GM18505 (cell line): ENCODE measurements around the gene RAB1B.
A peak's percentile ranks its signal among the peaks of the same experiment; 100 is the strongest.

Source experiments
- ATAC-seq: cut with Tn5 transposase; IDR thresholded peaks from one replicate; pipeline ENCODE4 v1.9.1; 2021; ENCODE audit not compliant: unreplicated experiment
- POLR2A ChIP-seq: IDR thresholded peaks from 4 replicates; pipeline ENCODE4 v1.6.1; 2011; ENCODE audit warnings: borderline replicate concordance; ENCODE audit not compliant: insufficient read depth, insufficient read length; ENCODE audit errors: extremely low read depth

Gene RAB1B

DNA sequence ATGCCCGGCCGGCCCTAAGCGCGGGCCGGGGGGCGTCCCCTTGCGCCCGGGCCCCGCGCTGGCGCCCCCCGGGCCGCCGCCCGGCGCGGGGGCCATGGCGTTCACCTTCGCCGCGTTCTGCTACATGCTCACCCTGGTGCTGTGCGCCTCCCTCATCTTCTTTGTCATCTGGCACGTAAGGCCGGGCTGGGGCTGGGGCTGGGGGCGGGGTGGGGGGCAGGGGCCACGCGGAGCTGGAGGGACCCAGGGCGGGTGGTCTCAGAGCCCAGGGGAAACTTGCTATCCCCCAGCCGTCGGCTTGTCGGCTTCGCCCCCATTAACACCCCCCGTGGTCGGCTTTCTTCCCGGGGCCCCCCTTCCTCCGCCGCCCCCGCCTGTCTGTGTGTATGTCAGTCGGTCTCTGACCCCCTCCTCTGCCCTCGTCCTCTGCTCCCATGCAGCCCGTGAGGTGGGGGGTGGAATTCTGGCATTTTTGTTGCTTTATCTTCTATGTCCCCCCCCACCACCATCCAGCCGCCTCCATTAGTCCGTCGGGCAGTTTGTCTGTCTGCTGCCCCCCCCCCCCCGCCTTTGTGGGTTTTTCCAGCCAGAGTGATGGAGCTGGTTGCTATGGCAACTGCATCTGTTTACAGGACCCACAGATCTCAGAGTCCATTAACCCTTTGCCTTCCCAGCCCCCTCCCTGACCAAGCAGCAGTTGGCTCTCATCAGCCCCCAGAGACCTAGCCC is 10.1 kb downstream of the RAB1B start:
- ATAC-seq: no peak
- no peak for TF ChIP-seq POLR2A

DNA sequence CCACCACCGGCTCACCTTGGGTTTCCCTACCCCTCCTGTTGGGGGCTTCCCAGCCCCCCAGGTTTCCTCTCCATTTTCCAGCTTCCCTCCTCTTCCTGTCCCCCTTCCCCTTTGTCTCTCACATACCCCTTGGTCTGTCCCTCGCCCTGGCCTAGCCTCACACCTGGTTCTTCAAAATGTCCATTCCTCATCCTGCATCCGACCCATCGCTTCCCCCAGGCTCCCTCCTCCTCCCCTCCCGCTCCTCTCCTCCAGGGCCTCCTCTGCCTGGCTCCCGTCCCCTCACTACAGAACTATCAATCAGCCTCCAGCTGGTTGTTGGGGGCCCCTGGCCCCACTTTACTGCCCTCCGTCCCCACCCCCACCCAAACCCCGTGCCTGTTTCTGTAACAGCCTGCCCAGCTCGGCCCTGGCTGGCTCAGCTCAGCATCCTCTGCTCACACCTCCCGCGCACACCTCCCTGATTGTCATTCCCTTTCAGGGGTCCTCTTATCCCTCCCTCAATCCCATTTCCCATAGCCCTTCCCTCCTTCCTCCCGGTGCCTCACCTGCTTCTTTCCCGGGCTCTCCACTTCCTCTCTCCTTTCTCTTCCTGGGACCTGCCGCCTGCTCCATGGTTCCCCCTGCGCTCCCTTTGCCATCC is 10.8 kb downstream of the RAB1B start:
- no peak for TF ChIP-seq POLR2A
- ATAC-seq: no peak

- no peak for ATAC-seq
- no peak for TF ChIP-seq POLR2A
These were observed 12.0 kb downstream of the RAB1B start for GRCh38 chr11:66280428-66280827.

DNA sequence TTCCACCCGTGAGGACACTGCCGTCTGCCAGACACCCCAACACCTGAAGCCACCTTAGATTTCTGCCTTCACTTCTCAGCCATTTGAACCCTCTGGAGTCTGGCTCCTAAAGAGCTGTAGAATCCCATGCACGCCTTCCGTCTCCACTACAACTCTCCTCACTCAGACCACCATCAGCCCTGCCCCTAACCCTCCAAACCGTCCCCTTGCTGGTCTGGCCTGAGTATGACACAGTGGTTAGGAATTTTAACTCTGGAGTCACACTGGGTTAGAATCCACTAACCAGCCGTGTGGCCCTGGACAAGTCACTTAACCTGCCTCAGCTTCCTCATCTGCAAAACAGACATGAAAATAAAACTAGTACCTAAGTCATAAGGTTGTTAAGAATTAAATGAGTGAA is 12.6 kb downstream of the RAB1B start:
- TF ChIP-seq POLR2A: no peak

GRCh38 chr11:66281776-66282467 is 13.5 kb downstream of the RAB1B start:
- peak; percentile 22 for TF ChIP-seq POLR2A
- ATAC-seq: peak; percentile 3

More for the DNA sequence above, 12.6 kb downstream of the RAB1B start:
- ATAC-seq: no peak

- peak; percentile 71 for ATAC-seq
- peak; percentile 5 for TF ChIP-seq POLR2A
These were observed 14.3 kb downstream of the RAB1B start for GRCh38 chr11:66282468-66283455.

DNA sequence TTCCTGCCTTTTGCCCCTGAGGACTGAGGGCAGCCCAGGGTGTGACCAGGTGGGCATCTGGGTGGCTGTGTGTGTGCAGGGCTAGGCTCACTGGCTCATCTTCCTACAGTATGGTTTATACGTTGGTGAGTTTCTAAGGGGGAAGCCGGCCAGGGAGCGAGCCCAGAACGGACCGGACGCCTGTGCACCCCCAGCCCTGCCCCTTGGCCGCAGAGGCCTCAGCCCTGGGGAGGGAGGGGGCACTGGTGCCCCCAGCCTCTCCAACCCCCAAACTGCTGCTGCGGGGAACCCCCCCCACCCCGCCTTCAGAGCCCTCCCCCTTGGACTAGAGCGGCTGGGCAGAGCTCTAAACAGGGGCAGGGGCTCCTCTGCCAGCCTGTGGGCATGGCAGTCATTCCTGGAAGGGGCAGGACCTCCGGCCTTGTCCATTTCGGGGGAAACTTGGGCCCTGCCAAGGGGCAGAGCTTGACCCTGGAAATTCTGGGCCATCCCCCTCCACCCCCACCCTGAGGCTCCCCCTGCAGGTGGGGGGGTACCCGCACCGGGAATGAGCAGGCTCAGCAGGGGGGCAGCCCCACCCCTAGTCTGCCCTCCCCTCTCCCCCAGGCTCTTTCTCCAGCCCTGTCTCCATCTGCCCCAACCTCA is 15.1 kb downstream of the RAB1B start:
- no peak for TF ChIP-seq POLR2A

GRCh38 chr11:66284526-66285078 is 16.2 kb downstream of the RAB1B start:
- TF ChIP-seq POLR2A: no peak
- no peak for ATAC-seq

More for the DNA sequence above, 15.1 kb downstream of the RAB1B start:
- ATAC-seq: no peak

DNA sequence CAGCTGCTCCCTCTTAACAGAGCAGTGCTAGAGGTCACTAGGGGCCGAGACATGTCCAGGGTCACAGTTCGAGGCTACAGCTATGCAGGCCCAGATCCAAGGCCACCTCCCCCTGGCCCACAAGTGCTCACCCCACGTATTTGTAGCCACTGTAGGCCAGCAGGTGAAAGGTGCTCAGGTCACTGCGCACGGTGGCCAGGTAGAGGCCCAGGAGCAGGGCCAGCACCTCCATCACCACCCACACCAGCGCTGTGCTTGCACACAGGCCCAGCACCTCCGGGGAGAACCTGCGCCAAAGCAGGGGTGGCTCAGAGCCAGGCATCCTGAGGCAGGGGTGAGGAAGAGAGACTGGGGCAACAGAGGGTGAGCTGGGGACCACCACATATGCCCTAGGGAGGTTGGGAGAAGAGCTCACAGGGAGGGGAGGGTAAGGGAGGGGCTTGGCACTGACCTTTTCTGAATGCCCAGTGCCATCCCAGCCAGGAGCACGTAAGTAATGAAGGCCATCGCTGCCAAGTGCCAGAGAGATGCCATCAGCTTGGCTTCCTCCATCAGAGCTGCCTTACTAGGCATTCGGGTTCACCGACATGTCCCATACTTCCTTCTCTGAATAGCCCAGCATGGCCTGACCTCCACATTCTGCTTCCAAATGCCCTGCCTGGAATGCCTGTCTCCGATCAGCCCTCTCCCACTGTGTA is 17.0 kb downstream of the RAB1B start:
- TF ChIP-seq POLR2A: no peak

DNA sequence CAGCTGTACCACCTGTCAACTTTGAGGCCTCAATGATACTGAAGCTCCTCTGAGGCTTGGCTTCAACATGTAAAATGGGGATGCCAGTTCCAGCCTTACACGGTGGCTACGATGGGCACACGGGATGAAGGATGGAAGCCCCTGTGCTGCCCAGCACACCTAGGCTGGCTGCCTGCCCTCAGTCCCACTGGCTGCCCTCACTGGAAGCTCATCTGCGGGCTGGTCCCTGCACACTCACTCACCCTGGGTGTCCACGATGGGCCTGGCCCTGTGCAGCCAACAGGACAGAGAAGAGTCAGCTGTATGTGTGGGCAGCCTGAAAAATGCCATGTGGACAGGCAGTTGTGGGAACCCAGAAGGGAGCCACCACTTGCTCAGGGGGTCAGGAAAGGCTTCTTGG is 18.3 kb downstream of the RAB1B start:
- TF ChIP-seq POLR2A: no peak
- ATAC-seq: no peak

More for the DNA sequence above, 17.0 kb downstream of the RAB1B start:
- ATAC-seq: no peak

- no peak for ATAC-seq
- TF ChIP-seq POLR2A: no peak
These were observed 18.9 kb downstream of the RAB1B start for GRCh38 chr11:66287211-66287888.
